Fibroblast of skin of right quadriceps (primary cell): Measurements from ENCODE around the gene NPM3.
"Not testable (repeated sequence)": the region's sequence is repeated elsewhere in the genome, so short reads cannot be mapped to it uniquely, and the experiment has no call there.

Experiments
- DNase-seq: peaks from one replicate; pipeline ENCODE4 v3.0.0-alpha.2; 2013

Gene NPM3

GRCh38 chr10:101803511-101803910 lies 20.3 kb upstream of the NPM3 start:
- DNase-seq = no peak

- DNase-seq = no peak
Observed at GRCh38 chr10:101797403-101798059, 14.3 kb upstream of the NPM3 start.

GRCh38 chr10:101793526-101793925 lies 10.3 kb upstream of the NPM3 start:
- DNase-seq = no peak

- no peak for DNase-seq
Observed at GRCh38 chr10:101789686-101790085, 6.4 kb upstream of the NPM3 start.

GRCh38 chr10:101789231-101789630 lies 6.0 kb upstream of the NPM3 start:
- not testable (repeated sequence) for DNase-seq

- DNase-seq = no peak
Observed at GRCh38 chr10:101785801-101786200, 2.6 kb upstream of the NPM3 start.

GRCh38 chr10:101784558-101784957 lies 1.3 kb upstream of the NPM3 start:
- DNase-seq = no peak

- no peak for DNase-seq
Observed at GRCh38 chr10:101783736-101784118, 481 bp upstream of the NPM3 start.

- DNase-seq = no peak
Observed at GRCh38 chr10:101781984-101782810, 1.0 kb downstream of the NPM3 start.

GRCh38 chr10:101781655-101781983 lies 1.6 kb downstream of the NPM3 start:
- no peak for DNase-seq

GRCh38 chr10:101780818-101781654 lies 2.2 kb downstream of the NPM3 start:
- DNase-seq = peak; percentile 56

GRCh38 chr10:101780187-101780817 lies 2.9 kb downstream of the NPM3 start:
- DNase-seq = no peak

GRCh38 chr10:101779544-101780186 lies 3.6 kb downstream of the NPM3 start:
- DNase-seq = peak; percentile 51

GRCh38 chr10:101778781-101779543 lies 4.3 kb downstream of the NPM3 start:
- DNase-seq = no peak

GRCh38 chr10:101778151-101778780 lies 5.0 kb downstream of the NPM3 start:
- no peak for DNase-seq

- no peak for DNase-seq
Observed at GRCh38 chr10:101777619-101778145, 5.6 kb downstream of the NPM3 start.

- DNase-seq = no peak
Observed at GRCh38 chr10:101776161-101776817, 7.0 kb downstream of the NPM3 start.

GRCh38 chr10:101775273-101776160 lies 7.7 kb downstream of the NPM3 start, which contains the start of gene FGF8:
FGF8 (minus strand) TSS chr10:101776114; CDS start chr10:101775900, 214 bp downstream.
- DNase-seq = no peak

GRCh38 chr10:101774589-101775272 lies 8.5 kb downstream of the NPM3 start:
- DNase-seq = no peak
